K562 (cell line): ENCODE measurements around the gene EVC. TPM values are rescaled to one million over a fixed set of nuclear protein-coding genes. Genes with fewer than 3 reads are reported as not detected.

Experiments used
- ATAC-seq: fragments of 200-7000 bp; cut with Tn5 transposase; 3 replicates; pipeline ENCODE4 v1.9.1; 2020; ENCODE audit warnings: moderate library complexity
- BruUV-seq: library from RNA; stranded (reverse); fragments of 400-500 nt; replicated peaks from 2 replicates; lab custom pipeline; 2021; lab: Mats Ljungman, UMichigan
- CTCF ChIA-PET: fragments of 300-600 bp; formaldehyde crosslinking; extraction: SDS; loops from one replicate; lab custom pipeline; 2021; ENCODE audit warnings: low intra/inter-chr PET ratio; lab: Yijun Ruan, JAX
- POLR2A ChIA-PET: fragments of 300-600, 350-650 bp; sonication (Branson Sonifier 250); formaldehyde crosslinking; extraction: SDS; loops from one replicate; lab custom pipeline; 2021; ENCODE audit warnings: antibody characterized with exemption, inconsistent platforms; lab: Yijun Ruan, JAX
- DNase-seq, 4 experiments: peaks; one replicate each; pipeline versions ENCODE4 v3.0.0 to v3.0.0-alpha.2; 2011 to 2018; ENCODE audit warnings: low spot score in 3 of 4, mixed read lengths in 3 of 4; ENCODE audit errors: extremely low read depth in 1 of 4
- FAIRE-seq: peaks from 2 replicates; lab custom pipeline; 2011; peaks lifted over from hg19 to GRCh38; lab: Jason Lieb, UNC
- H2AFZ ChIP-seq: 2 replicates; pipeline ENCODE4 v1.6.0; 2011; ENCODE audit warnings: low read depth, low read length, control low read depth, inconsistent platforms
- H3K27ac ChIP-seq: fragments of 200-600 bp; 3 replicates; pipeline ENCODE4 v1.8.0; 2011; ENCODE audit warnings: low read depth, mild to moderate bottlenecking, control low read depth, inconsistent platforms, low read length, moderate library complexity, mixed read lengths; ENCODE audit errors: extremely low read depth
- H3K27me3 ChIP-seq, 2 experiments: fragments of 300-600 bp in 1 of 2; 2 replicates in 1 of 2; 3 replicates in 1 of 2; pipeline versions ENCODE4 v1.6.0 to v1.8.0; 2011; ENCODE audit warnings: inconsistent platforms in 2 of 2, low read length in 2 of 2, mild to moderate bottlenecking in 1 of 2, mixed read lengths in 1 of 2, moderate library complexity in 1 of 2; ENCODE audit not compliant: control insufficient read depth in 2 of 2, insufficient read depth in 2 of 2
- H3K36me3 ChIP-seq: fragments of 300-600 bp; 3 replicates; pipeline ENCODE4 v1.8.0; 2011; ENCODE audit warnings: mild to moderate bottlenecking, low read length, inconsistent platforms; ENCODE audit not compliant: control insufficient read depth, insufficient read depth
- H3K4me1 ChIP-seq, 2 experiments: fragments of 200-600 bp in 1 of 2; replicated peaks in 1 of 2; 2 replicates in 1 of 2; 3 replicates in 1 of 2; pipeline versions ENCODE4 v1.5.1 to v1.8.0; 2011; ENCODE audit warnings: inconsistent platforms in 2 of 2, low read length in 2 of 2, mild to moderate bottlenecking in 1 of 2, mixed read lengths in 1 of 2, moderate library complexity in 1 of 2; ENCODE audit not compliant: control insufficient read depth in 2 of 2, insufficient read depth in 2 of 2
- H3K4me2 ChIP-seq: 2 replicates; pipeline ENCODE4 v1.6.1; 2011; ENCODE audit warnings: low read length, control low read depth, inconsistent platforms, mixed read lengths; ENCODE audit not compliant: insufficient read depth
- H3K4me3 ChIP-seq: fragments of 200-600 bp; sonication (generic), shearing (Covaris generic); 2 replicates; pipeline ENCODE4 v1.5.1; 2016; ENCODE audit warnings: control low read depth, inconsistent platforms
- H3K79me2 ChIP-seq: fragments of 200-600 bp; 3 replicates; pipeline ENCODE4 v1.8.0; 2011; ENCODE audit warnings: low read length, inconsistent platforms; ENCODE audit not compliant: control insufficient read depth, insufficient read depth
- H3K9ac ChIP-seq, 2 experiments: 2 replicates each; pipeline versions ENCODE4 v1.6.0 to v1.6.1; 2011; ENCODE audit warnings: low read depth in 2 of 2, low read length in 2 of 2, control low read depth in 1 of 2, inconsistent platforms in 1 of 2, mild to moderate bottlenecking in 1 of 2, mixed read lengths in 1 of 2; ENCODE audit not compliant: insufficient read depth in 1 of 2
- H3K9me1 ChIP-seq: one replicate; pipeline ENCODE4 v1.6.0; 2011; ENCODE audit warnings: inconsistent platforms, mild to moderate bottlenecking, low read length, moderate library complexity; ENCODE audit not compliant: control insufficient read depth, insufficient read depth
- H3K9me3 ChIP-seq: replicated peaks from 2 replicates; pipeline ENCODE4 v1.5.1; 2011; ENCODE audit warnings: low read depth, low read length, inconsistent platforms; ENCODE audit not compliant: control insufficient read depth, insufficient read depth
- H4K20me1 ChIP-seq: replicated peaks from 2 replicates; pipeline ENCODE4 v1.6.1; 2011; ENCODE audit warnings: low read length, inconsistent platforms, mixed read lengths; ENCODE audit not compliant: control insufficient read depth, insufficient read depth
- RAD21 ChIP-seq, 2 experiments: fragments of 250-450 bp in 1 of 2; fragments of 450-650 bp in 1 of 2; sonication (Bioruptor Pico) in 1 of 2; formaldehyde crosslinking in 1 of 2; IDR thresholded peaks in 1 of 2; conservative IDR thresholded peaks in 1 of 2; 2 replicates each; pipeline versions ENCODE4 v1.4.0 to v1.8.0; 2020 to 2022; ENCODE audit warnings: mild to moderate bottlenecking in 2 of 2, moderate library complexity in 1 of 2
- SMC3 ChIP-seq: conservative IDR thresholded peaks from 2 replicates; pipeline ENCODE4 v1.6.1; 2011; ENCODE audit warnings: low read depth, low read length, improper control_type of control experiment; ENCODE audit not compliant: insufficient read depth
- WGBS: fragments of 100-300 bp; shearing (Covaris generic); methylation state at CpG from one replicate; pipeline ENCODE4 v1.1.6; 2016; ENCODE audit warnings: low coverage, mixed read lengths; ENCODE audit not compliant: insufficient coverage; ENCODE audit errors: missing lambda C conversion rate; 5-methylcytosine and 5-hydroxymethylcytosine counted together
- in situ Hi-C: fragments of 300-500 bp; cut with MboI; formaldehyde crosslinking; loops from 4 replicates; pipeline ENCODE4 v1.15.0; 2018; ENCODE audit warnings: inconsistent platforms, mixed read lengths
- intact Hi-C: fragments of 100-400 bp; cut with micrococcal nuclease; formaldehyde crosslinking; loops from 2 replicates; pipeline ENCODE4 v1.14.2; 2022
- polyA plus RNA-seq, 8 experiments: library from polyadenylated mRNA; depleted of rRNA in 4 of 8; stranded (reverse) in 5 of 8; unstranded in 3 of 8; fragments of >200 nt; fragmentation: Nextera tagmentation in 2 of 8; fragmentation: Illumina TruSeq in 1 of 8; extraction: Ambion mirVana in 2 of 8; extraction: Trizol in 1 of 8; gene quantifications; 2 replicates each; pipeline versions ENCODE4 v1.2.1 to v1.2.3, GENCODE V29; 2011 to 2014; ENCODE audit warnings: inconsistent platforms in 1 of 8, missing spikeins in 1 of 8
- total RNA-seq, 7 experiments: library from RNA; depleted of rRNA in 6 of 7; stranded (reverse); fragments of >200 nt in 6 of 7; fragmentation: Illumina TruSeq in 2 of 7; extraction: Trizol in 2 of 7; gene quantifications; 2 replicates each; pipeline versions ENCODE4 v1.2.1 to v1.2.3, GENCODE V29; 2011 to 2021; ENCODE audit warnings: low replicate concordance in 1 of 7
- TF ChIP-seq, protein P1 (sequence below), 3 experiments: IDR thresholded peaks in 2 of 3; conservative IDR thresholded peaks in 1 of 3; 2 replicates each; pipeline ENCODE4 v1.5.1; 2011 to 2012; ENCODE audit warnings: low read length in 3 of 3, mild to moderate bottlenecking in 3 of 3, control low read depth in 2 of 3, improper control_type of control experiment in 1 of 3, inconsistent platforms in 1 of 3, low read depth in 1 of 3, mixed read lengths in 1 of 3, moderate library complexity in 1 of 3; ENCODE audit not compliant: insufficient read depth in 2 of 3
- TF ChIP-seq, protein P2 (sequence below): fragments of 450-650 bp; IDR thresholded peaks from 2 replicates; pipeline ENCODE4 v1.7.0; 2016; ENCODE audit warnings: borderline replicate concordance

EVC gene
- total and polyA plus RNA-seq, 9 of the 15 experiments (the other 6 are each of a cell fraction or from before 2014, with no cell fraction given): 0.03 to 3.2 (median 1.1) TPM

DNA sequence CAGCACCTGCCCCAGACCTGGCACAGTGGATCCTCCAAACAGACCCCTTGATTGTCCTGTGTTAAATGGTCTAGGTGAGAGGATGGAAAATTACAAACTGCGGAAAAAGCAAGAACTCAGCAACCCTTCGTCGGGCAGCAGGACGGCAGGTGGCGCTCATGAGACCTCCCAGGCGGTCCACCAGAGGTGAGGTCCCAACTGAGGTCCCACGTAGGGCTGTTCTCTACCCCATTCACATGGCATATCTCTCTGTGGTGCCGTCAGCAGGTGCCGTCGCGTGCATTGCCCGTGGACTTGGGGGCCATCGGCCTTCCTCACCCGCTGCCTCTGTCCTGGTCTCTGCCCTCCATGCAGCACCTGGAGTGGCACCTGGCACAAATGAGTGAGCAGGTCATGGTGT lies 93.7 kb downstream of the EVC start:
- H3K9me3 ChIP-seq: no peaks in the 10 kb centered on the region
- H3K27me3 ChIP-seq: peaks cover 0 to 18% of the 10 kb centered on the region in 2 experiments; a peak in 1 of 5 replicates
- no peak overlapping the region for H3K4me2 ChIP-seq
- no peak overlapping the region for H3K27ac ChIP-seq
- 0 out of 2 replicates have a peak, but pooled peaks cover 8% of the 10 kb centered on the region for H4K20me1 ChIP-seq
- H3K9ac ChIP-seq: no peak overlapping the region
- BruUV-seq: no TSS peak
- H3K4me1 ChIP-seq: no peaks in the 10 kb centered on the region; a peak in 1 of 5 replicates
- no peaks in the 10 kb centered on the region for H3K79me2 ChIP-seq
- CTCF ChIA-PET: interaction anchor here (0.8 kb wide), 1 partner anchor 9 kb away, joined by 4 read pairs; no protein-coding TSS in a partner anchor
- peak; percentile 23 for FAIRE-seq
- POLR2A ChIA-PET: interaction anchor here (0.6 to 0.8 kb wide), 2 partner anchors 10 to 18 kb away, joined by 3 to 4 read pairs; no protein-coding TSS in a partner anchor
- ATAC-seq: peak; percentile 86
- intact Hi-C loops: no loop called here
- in situ Hi-C loops: loop anchor here (25.0 kb wide), 1 partner anchor 1317 kb away; no protein-coding TSS in a partner anchor
- H3K4me3 ChIP-seq: no peak overlapping the region
- WGBS: 17% methylated on average over 14 of the region's 14 CpGs
- H3K9me1 ChIP-seq: no peaks in the 10 kb centered on the region
- TF ChIP-seq, protein P1, sequence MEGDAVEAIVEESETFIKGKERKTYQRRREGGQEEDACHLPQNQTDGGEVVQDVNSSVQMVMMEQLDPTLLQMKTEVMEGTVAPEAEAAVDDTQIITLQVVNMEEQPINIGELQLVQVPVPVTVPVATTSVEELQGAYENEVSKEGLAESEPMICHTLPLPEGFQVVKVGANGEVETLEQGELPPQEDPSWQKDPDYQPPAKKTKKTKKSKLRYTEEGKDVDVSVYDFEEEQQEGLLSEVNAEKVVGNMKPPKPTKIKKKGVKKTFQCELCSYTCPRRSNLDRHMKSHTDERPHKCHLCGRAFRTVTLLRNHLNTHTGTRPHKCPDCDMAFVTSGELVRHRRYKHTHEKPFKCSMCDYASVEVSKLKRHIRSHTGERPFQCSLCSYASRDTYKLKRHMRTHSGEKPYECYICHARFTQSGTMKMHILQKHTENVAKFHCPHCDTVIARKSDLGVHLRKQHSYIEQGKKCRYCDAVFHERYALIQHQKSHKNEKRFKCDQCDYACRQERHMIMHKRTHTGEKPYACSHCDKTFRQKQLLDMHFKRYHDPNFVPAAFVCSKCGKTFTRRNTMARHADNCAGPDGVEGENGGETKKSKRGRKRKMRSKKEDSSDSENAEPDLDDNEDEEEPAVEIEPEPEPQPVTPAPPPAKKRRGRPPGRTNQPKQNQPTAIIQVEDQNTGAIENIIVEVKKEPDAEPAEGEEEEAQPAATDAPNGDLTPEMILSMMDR (IDR thresholded peaks at IDR 0.05 in 2 of 3, conservative IDR thresholded peaks at IDR 0.05 in 1 of 3; ENCODE audit: insufficient read depth in 2 of 3, low read depth in 1 of 3, low read length in 3 of 3): peak; percentile 53 to 69 (median 60)
- TF ChIP-seq RAD21 (CRISPR knock-in tag; conservative IDR thresholded peaks at IDR 0.05 in 1 of 2, IDR thresholded peaks at IDR 0.05 in 1 of 2): peak; percentile 6 to 38; a peak in 2 of 4 replicates
- peak; percentile 27; the same call in 1 of the 2 replicates for TF ChIP-seq SMC3
- TF ChIP-seq, protein P2, sequence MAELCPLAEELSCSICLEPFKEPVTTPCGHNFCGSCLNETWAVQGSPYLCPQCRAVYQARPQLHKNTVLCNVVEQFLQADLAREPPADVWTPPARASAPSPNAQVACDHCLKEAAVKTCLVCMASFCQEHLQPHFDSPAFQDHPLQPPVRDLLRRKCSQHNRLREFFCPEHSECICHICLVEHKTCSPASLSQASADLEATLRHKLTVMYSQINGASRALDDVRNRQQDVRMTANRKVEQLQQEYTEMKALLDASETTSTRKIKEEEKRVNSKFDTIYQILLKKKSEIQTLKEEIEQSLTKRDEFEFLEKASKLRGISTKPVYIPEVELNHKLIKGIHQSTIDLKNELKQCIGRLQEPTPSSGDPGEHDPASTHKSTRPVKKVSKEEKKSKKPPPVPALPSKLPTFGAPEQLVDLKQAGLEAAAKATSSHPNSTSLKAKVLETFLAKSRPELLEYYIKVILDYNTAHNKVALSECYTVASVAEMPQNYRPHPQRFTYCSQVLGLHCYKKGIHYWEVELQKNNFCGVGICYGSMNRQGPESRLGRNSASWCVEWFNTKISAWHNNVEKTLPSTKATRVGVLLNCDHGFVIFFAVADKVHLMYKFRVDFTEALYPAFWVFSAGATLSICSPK: no peak
- TF ChIP-seq, all 486 proteins: peak for 3
- no peak overlapping the region for H2AFZ ChIP-seq
- DNase-seq: peak; percentile 41 to 51 (median 44)
- H3K36me3 ChIP-seq: no peaks in the 10 kb centered on the region
